ENCODE measurements around the gene EPHB1.

Gene EPHB1

DNA sequence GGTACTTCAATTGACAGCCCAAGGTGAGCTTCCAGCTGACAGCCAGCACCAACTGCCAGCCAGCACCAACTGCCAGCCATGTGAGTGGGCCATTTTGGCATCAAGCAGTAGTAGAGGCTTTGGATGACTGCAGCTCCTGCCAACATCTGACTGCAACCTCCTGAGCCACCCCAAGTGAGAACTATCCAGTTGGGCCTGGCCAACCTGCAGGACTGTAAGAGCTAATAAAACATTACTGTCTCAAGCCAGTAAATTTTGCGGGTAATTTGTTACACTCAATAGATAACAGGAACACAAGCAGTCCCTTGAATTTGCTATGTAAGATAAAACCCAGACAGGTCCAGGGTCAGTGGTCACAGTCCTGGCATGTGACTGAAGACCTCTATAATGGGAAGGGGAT lies 29.7 kb downstream of the EPHB1 start:
- no peaks in the 10 kb centered on the region for H3K36me3 ChIP-seq (ENCODE audit: control insufficient read depth in 1 of 2, insufficient read depth in 2 of 2, low read depth in 1 of 2, low read length in 2 of 2)
- no peak overlapping the region for H2AFZ ChIP-seq (ENCODE audit: low read depth, low read length)
- H3K23ac ChIP-seq (ENCODE audit: low read length in 2 of 2) = no peak overlapping the region
- no peak overlapping the region for H3K27ac ChIP-seq (ENCODE audit: low read length, poor library complexity, severe bottlenecking)
- H2BK15ac ChIP-seq (ENCODE audit: low read depth, poor library complexity, severe bottlenecking) = no peak overlapping the region
- no peaks in the 10 kb centered on the region for H3K79me1 ChIP-seq (replicated peaks; ENCODE audit: low read length, poor library complexity, severe bottlenecking)
- peaks cover 3% of the 10 kb centered on the region for H3K4me1 ChIP-seq (ENCODE audit: control insufficient read depth, insufficient read depth, low read depth, low read length)
- H3K27me3 ChIP-seq (ENCODE audit: control insufficient read depth in 1 of 2, insufficient read depth in 1 of 2, low read length in 2 of 2) = no peaks in the 10 kb centered on the region
- no peak overlapping the region for H2BK5ac ChIP-seq (ENCODE audit: low read depth, low read length, poor library complexity, severe bottlenecking)
- no peak overlapping the region for H2AK5ac ChIP-seq (ENCODE audit: low read length, severe bottlenecking)
- H3K4me3 ChIP-seq (ENCODE audit: insufficient read depth in 1 of 2, low read depth in 1 of 2, low read length in 2 of 2) = no peak overlapping the region
- H2BK120ac ChIP-seq (ENCODE audit: low read depth, low read length) = no peak overlapping the region
- H3K4ac ChIP-seq (ENCODE audit: low read depth in 1 of 2, low read length in 2 of 2) = no peak overlapping the region
- no peak overlapping the region for H4K8ac ChIP-seq (ENCODE audit: low read length)
- no peak overlapping the region for H2BK12ac ChIP-seq (ENCODE audit: low read length in 2 of 2)
- 100% methylated on average over 1 of the region's 1 CpG for WGBS
- no peak overlapping the region for H4K91ac ChIP-seq (ENCODE audit: low read length)
- DNase-seq = no peak
- H3K9me3 ChIP-seq (ENCODE audit: control insufficient read depth, low read length) = no peaks in the 10 kb centered on the region
- H3K4me2 ChIP-seq (ENCODE audit: low read length, poor library complexity, severe bottlenecking) = no peak overlapping the region
- H3K14ac ChIP-seq (ENCODE audit: low read length in 2 of 2) = no peak overlapping the region
- H3K18ac ChIP-seq (ENCODE audit: low read depth in 1 of 2, low read length in 2 of 2) = no peak overlapping the region
- H3K9ac ChIP-seq (ENCODE audit: low read length) = no peak overlapping the region

DNA sequence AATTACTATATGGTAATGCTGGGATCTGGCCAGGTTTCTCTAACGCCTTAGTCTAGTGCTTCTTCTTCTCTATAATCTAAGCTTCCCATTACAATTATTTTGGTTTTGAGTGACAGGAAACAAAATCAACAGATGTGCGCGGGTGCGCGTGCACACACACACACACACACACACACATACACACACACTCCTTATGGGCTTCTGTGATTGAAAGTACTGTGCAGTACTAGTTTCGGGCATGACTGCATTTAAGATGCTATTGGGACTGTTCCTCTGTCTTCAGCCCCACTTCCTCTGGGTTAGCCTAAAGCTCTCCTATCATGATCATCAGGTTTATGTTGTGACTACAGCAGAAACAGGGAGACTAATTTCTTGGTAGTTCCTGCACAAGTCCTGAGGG lies 32.2 kb downstream of the EPHB1 start:
- H3K4me2 ChIP-seq (ENCODE audit: low read length, poor library complexity, severe bottlenecking) = no peak overlapping the region
- no peak overlapping the region for H3K9ac ChIP-seq (ENCODE audit: low read length)
- no peaks in the 10 kb centered on the region for H3K9me3 ChIP-seq (ENCODE audit: control insufficient read depth, low read length)
- no peak overlapping the region for H3K4me3 ChIP-seq (ENCODE audit: insufficient read depth in 1 of 2, low read depth in 1 of 2, low read length in 2 of 2)
- H2AFZ ChIP-seq (ENCODE audit: low read depth, low read length) = no peak overlapping the region
- peaks cover 2% of the 10 kb centered on the region for H3K79me1 ChIP-seq (replicated peaks; ENCODE audit: low read length, poor library complexity, severe bottlenecking)
- no peak overlapping the region for H3K23ac ChIP-seq (ENCODE audit: low read length in 2 of 2)
- 89% methylated on average over 5 of the region's 6 CpGs for WGBS
- H3K36me3 ChIP-seq (ENCODE audit: control insufficient read depth in 1 of 2, insufficient read depth in 2 of 2, low read depth in 1 of 2, low read length in 2 of 2) = no peaks in the 10 kb centered on the region
- no peak overlapping the region for H3K18ac ChIP-seq (ENCODE audit: low read depth in 1 of 2, low read length in 2 of 2)
- no peaks in the 10 kb centered on the region for H3K27me3 ChIP-seq (ENCODE audit: control insufficient read depth in 1 of 2, insufficient read depth in 1 of 2, low read length in 2 of 2)
- no peak overlapping the region for H4K91ac ChIP-seq (ENCODE audit: low read length)
- peaks cover under 1% of the 10 kb centered on the region for H3K4me1 ChIP-seq (ENCODE audit: control insufficient read depth, insufficient read depth, low read depth, low read length)
- no peak overlapping the region for H3K27ac ChIP-seq (ENCODE audit: low read length, poor library complexity, severe bottlenecking)
- no peak overlapping the region for H2BK15ac ChIP-seq (ENCODE audit: low read depth, poor library complexity, severe bottlenecking)
- H3K14ac ChIP-seq (ENCODE audit: low read length in 2 of 2) = no peak overlapping the region
- no peak overlapping the region for H4K8ac ChIP-seq (ENCODE audit: low read length)
- H2AK5ac ChIP-seq (ENCODE audit: low read length, severe bottlenecking) = no peak overlapping the region
- no peak overlapping the region for H2BK5ac ChIP-seq (ENCODE audit: low read depth, low read length, poor library complexity, severe bottlenecking)
- no peak overlapping the region for H3K4ac ChIP-seq (ENCODE audit: low read depth in 1 of 2, low read length in 2 of 2)
- H2BK120ac ChIP-seq (ENCODE audit: low read depth, low read length) = no peak overlapping the region
- DNase-seq = no peak
- no peak overlapping the region for H2BK12ac ChIP-seq (ENCODE audit: low read length in 2 of 2)

DNA sequence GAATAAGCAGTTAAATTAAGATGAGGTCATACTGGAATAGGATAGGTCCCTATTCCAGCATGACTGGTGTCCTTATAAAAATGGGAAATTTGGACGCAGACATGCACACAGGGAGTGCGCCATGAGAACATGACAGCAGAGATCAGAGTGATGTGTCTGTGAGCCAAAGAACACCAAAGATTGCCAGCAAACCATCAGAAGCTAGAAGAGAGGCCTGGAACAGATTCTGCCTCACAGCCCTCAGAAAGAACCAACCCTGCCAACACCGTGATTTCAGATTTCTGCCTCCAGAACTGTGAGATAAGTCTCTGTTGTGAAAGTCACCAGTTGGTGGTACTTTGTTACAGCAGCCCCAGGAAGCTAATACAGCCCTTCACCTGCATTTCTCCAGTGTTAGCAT lies 34.7 kb downstream of the EPHB1 start:
- H2AK5ac ChIP-seq (ENCODE audit: low read length, severe bottlenecking) = no peak overlapping the region
- DNase-seq = no peak
- WGBS = 80% methylated on average over 3 of the region's 3 CpGs
- no peaks in the 10 kb centered on the region for H3K27me3 ChIP-seq (ENCODE audit: control insufficient read depth in 1 of 2, insufficient read depth in 1 of 2, low read length in 2 of 2)
- H2BK12ac ChIP-seq (ENCODE audit: low read length in 2 of 2) = no peak overlapping the region
- no peaks in the 10 kb centered on the region for H3K36me3 ChIP-seq (ENCODE audit: control insufficient read depth in 1 of 2, insufficient read depth in 2 of 2, low read depth in 1 of 2, low read length in 2 of 2)
- no peak overlapping the region for H3K14ac ChIP-seq (ENCODE audit: low read length in 2 of 2)
- H4K91ac ChIP-seq (ENCODE audit: low read length) = no peak overlapping the region
- H3K4me1 ChIP-seq (ENCODE audit: control insufficient read depth, insufficient read depth, low read depth, low read length) = no peaks in the 10 kb centered on the region
- H2AFZ ChIP-seq (ENCODE audit: low read depth, low read length) = no peak overlapping the region
- H3K9me3 ChIP-seq (ENCODE audit: control insufficient read depth, low read length) = no peaks in the 10 kb centered on the region
- H3K9ac ChIP-seq (ENCODE audit: low read length) = no peak overlapping the region
- no peak overlapping the region for H3K18ac ChIP-seq (ENCODE audit: low read depth in 1 of 2, low read length in 2 of 2)
- no peak overlapping the region for H4K8ac ChIP-seq (ENCODE audit: low read length)
- no peak overlapping the region for H2BK5ac ChIP-seq (ENCODE audit: low read depth, low read length, poor library complexity, severe bottlenecking)
- no peak overlapping the region for H3K4me2 ChIP-seq (ENCODE audit: low read length, poor library complexity, severe bottlenecking)
- no peak overlapping the region for H3K4me3 ChIP-seq (ENCODE audit: insufficient read depth in 1 of 2, low read depth in 1 of 2, low read length in 2 of 2)
- H3K79me1 ChIP-seq (replicated peaks; ENCODE audit: low read length, poor library complexity, severe bottlenecking) = peaks cover 4% of the 10 kb centered on the region
- H3K4ac ChIP-seq (ENCODE audit: low read depth in 1 of 2, low read length in 2 of 2) = no peak overlapping the region
- no peak overlapping the region for H3K27ac ChIP-seq (ENCODE audit: low read length, poor library complexity, severe bottlenecking)
- H3K23ac ChIP-seq (ENCODE audit: low read length in 2 of 2) = no peak overlapping the region
- H2BK120ac ChIP-seq (ENCODE audit: low read depth, low read length) = no peak overlapping the region
- H2BK15ac ChIP-seq (ENCODE audit: low read depth, poor library complexity, severe bottlenecking) = no peak overlapping the region

DNA sequence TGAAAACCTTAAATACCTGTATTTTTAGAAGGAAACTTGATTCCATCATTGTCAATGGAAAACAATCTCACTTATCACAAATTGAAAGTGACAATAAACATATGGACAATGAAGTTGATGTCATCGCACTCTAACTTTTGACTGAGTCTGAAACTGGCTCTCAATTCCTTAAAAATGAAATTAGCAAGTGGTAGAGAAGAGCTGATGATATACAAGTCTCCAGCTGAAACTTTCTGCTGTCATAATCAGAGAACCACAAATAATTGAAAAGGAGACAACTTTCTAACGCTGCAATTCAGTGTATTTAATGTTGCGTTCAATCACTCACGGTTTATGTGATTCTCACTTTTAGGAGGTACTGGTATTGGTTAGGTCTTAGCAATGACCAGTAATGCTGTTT lies 37.5 kb downstream of the EPHB1 start:
- WGBS = 86% methylated on average over 3 of the region's 4 CpGs

More for the DNA sequence above, 37.5 kb downstream of the EPHB1 start:
- Histone ChIP-seq H3K4ac (ENCODE audit: low read depth in 1 of 2, low read length in 2 of 2) (no peak overlapping the region), H3K23ac (ENCODE audit: low read length in 2 of 2) (no peak overlapping the region), H2BK12ac (ENCODE audit: low read length in 2 of 2) (no peak overlapping the region), H3K4me2 (ENCODE audit: low read length, poor library complexity, severe bottlenecking) (no peak overlapping the region), H4K8ac (ENCODE audit: low read length) (no peak overlapping the region), H2BK120ac (ENCODE audit: low read depth, low read length) (no peak overlapping the region), H2BK5ac (ENCODE audit: low read depth, low read length, poor library complexity, severe bottlenecking) (no peak overlapping the region), H3K4me1 (ENCODE audit: control insufficient read depth, insufficient read depth, low read depth, low read length) (no peaks in the 10 kb centered on the region), H3K79me1 (replicated peaks; ENCODE audit: low read length, poor library complexity, severe bottlenecking) (peaks cover 6% of the 10 kb centered on the region), H3K9me3 (ENCODE audit: control insufficient read depth, low read length) (no peaks in the 10 kb centered on the region), H3K36me3 (ENCODE audit: control insufficient read depth in 1 of 2, insufficient read depth in 2 of 2, low read depth in 1 of 2, low read length in 2 of 2) (no peaks in the 10 kb centered on the region), H3K27me3 (ENCODE audit: control insufficient read depth in 1 of 2, insufficient read depth in 1 of 2, low read length in 2 of 2) (no peaks in the 10 kb centered on the region), H3K4me3 (ENCODE audit: insufficient read depth in 1 of 2, low read depth in 1 of 2, low read length in 2 of 2) (no peak overlapping the region), H3K9ac (ENCODE audit: low read length) (no peak overlapping the region), H3K18ac (ENCODE audit: low read depth in 1 of 2, low read length in 2 of 2) (no peak overlapping the region), H4K91ac (ENCODE audit: low read length) (no peak overlapping the region), H3K27ac (ENCODE audit: low read length, poor library complexity, severe bottlenecking) (no peak overlapping the region), H3K14ac (ENCODE audit: low read length in 2 of 2) (no peak overlapping the region), H2AFZ (ENCODE audit: low read depth, low read length) (no peak overlapping the region), H2BK15ac (ENCODE audit: low read depth, poor library complexity, severe bottlenecking) (no peak overlapping the region), H2AK5ac (ENCODE audit: low read length, severe bottlenecking) (no peak overlapping the region)
- DNase-seq = no peak
